Stomach (tissue), 9 donors: ENCODE measurements around the gene CDK5. TPM values are rescaled to one million over a fixed set of nuclear protein-coding genes. Genes with fewer than 3 reads are reported as not detected.

Experiments used
- DNase-seq, 2 donors: peaks; one replicate each; pipeline versions ENCODE4 v3.0.0 to v3.0.0-alpha.2; 2013 to 2019
- H3K27ac ChIP-seq, 5 donors: fragments of 200-600 bp in 4 of 5; sonication (generic) in 4 of 5; one replicate each; pipeline ENCODE4 v1.5.1; 2013 to 2019; ENCODE audit warnings: mild to moderate bottlenecking in 1 of 5, moderate library complexity in 1 of 5
- H3K27me3 ChIP-seq, 3 donors: fragments of 200-600 bp; sonication (generic); one replicate each; pipeline ENCODE4 v1.5.1; 2017 to 2019; ENCODE audit warnings: mixed run types in 1 of 3
- H3K36me3 ChIP-seq, 4 donors: fragments of 200-600 bp; sonication (generic); 1 replicate in 3 of 4; 2 replicates in 1 of 4; pipeline ENCODE4 v1.5.1; 2016 to 2019
- H3K4me1 ChIP-seq, 4 donors: fragments of 200-600 bp; sonication (generic); one replicate each; pipeline ENCODE4 v1.5.1; 2016 to 2019
- H3K4me3 ChIP-seq, 4 donors: fragments of 200-600 bp; sonication (generic) in 3 of 4; one replicate each; pipeline ENCODE4 v1.5.1; 2016 to 2019; ENCODE audit warnings: mild to moderate bottlenecking in 1 of 4
- H3K9me3 ChIP-seq, 4 donors: fragments of 200-600 bp; sonication (generic); one replicate each; pipeline ENCODE4 v1.5.1; 2016 to 2019
- CTCF ChIP-seq, 7 experiments: fragments of 450-650 bp in 4 of 7; fragments of 200-600 bp in 3 of 7; sonication (generic) in 3 of 7; IDR thresholded peaks; one replicate each; pipeline ENCODE4 v1.5.1; 2016 to 2019; ENCODE audit warnings: antibody characterized with exemption in 7 of 7, control low read depth in 2 of 7, mild to moderate bottlenecking in 1 of 7
- EP300 ChIP-seq: sonication (generic); formaldehyde crosslinking; IDR thresholded peaks from one replicate; pipeline ENCODE4 v1.6.1; 2017; ENCODE audit warnings: antibody characterized with exemption
- POLR2A ChIP-seq, 4 donors: fragments of 450-650 bp; IDR thresholded peaks; one replicate each; pipeline ENCODE4 v1.6.1; 2016; ENCODE audit warnings: antibody characterized with exemption in 4 of 4, control low read depth in 2 of 4, mild to moderate bottlenecking in 1 of 4, moderate library complexity in 1 of 4
- POLR2AphosphoS5 ChIP-seq, 3 donors: sonication (generic); formaldehyde crosslinking; IDR thresholded peaks; one replicate each; pipeline ENCODE4 v1.6.1; 2016; ENCODE audit warnings: antibody characterized with exemption in 3 of 3
- WGBS, 5 donors: extraction: QIAGEN DNeasy Blood & Tissue Kit in 3 of 5; methylation state at CpG; one replicate each; pipeline versions ENCODE4 v1.1.5 to v1.1.7; 2013 to 2018; 5-methylcytosine and 5-hydroxymethylcytosine counted together
- intact Hi-C: fragments of 100-400 bp; cut with DNase I; formaldehyde crosslinking; loops from one replicate; pipeline ENCODE4 v1.15.1; 2023; ENCODE audit warnings: low total_unique reads
- polyA plus RNA-seq, 3 donors: library from polyadenylated mRNA; stranded (reverse); fragments of 200-250 nt; gene quantifications; one replicate each; pipeline ENCODE4 v1.2.3, GENCODE V29; 2013
- total RNA-seq, 5 donors: library from RNA; depleted of rRNA; stranded (reverse); fragments of >200 nt; gene quantifications; one replicate each; pipeline versions ENCODE4 v1.1.0 to v1.2.3, GENCODE V29; 2014 to 2016
- donor health status: healthy with polysubstance abuse.
- donor health status: Bipolar disorder and iron deficiency.
- donor health status: healthy.

The CDK5 gene
- total and polyA plus RNA-seq, 8 donors, result 0.87 to 46.1 (median 11.8) TPM; not detected in 1

- H3K27ac ChIP-seq, result no peak overlapping the region
- no peak overlapping the region for H3K4me3 ChIP-seq
- H3K27me3 ChIP-seq, result no peaks in the 10 kb centered on the region
- H3K36me3 ChIP-seq, result peaks cover 18 to 66% (median 56%) of the 10 kb centered on the region in 4 donors
- WGBS, 5 donors, result 81 to 97% (median 91%) methylated on average over 5 of the region's 5 CpGs
- TF ChIP-seq EP300 (no peak), POLR2AphosphoS5 (IDR thresholded peaks at IDR 0.05) (no peak)
- DNase-seq, result no peak
- H3K4me1 ChIP-seq, result peaks cover 7 to 37% (median 23%) of the 10 kb centered on the region in 4 donors
- intact Hi-C loops, result no loop called here
- no peaks in the 10 kb centered on the region for H3K9me3 ChIP-seq
Observed at GRCh38 chr7:151033864-151034249, 23.8 kb downstream of the CDK5 start.

GRCh38 chr7:151032936-151033863 is 24.5 kb downstream of the CDK5 start:
- 83 to 93% (median 88%) methylated on average over 13 to 17 of the region's 17 CpGs for WGBS, 5 donors
- no peaks in the 10 kb centered on the region for H3K27me3 ChIP-seq
- TF ChIP-seq POLR2A (IDR thresholded peaks at IDR 0.05) (no peak), POLR2AphosphoS5 (IDR thresholded peaks at IDR 0.05) (no peak), EP300 (no peak), CTCF (IDR thresholded peaks at IDR 0.05) (no peak)
- intact Hi-C loops, result no loop called here
- H3K9me3 ChIP-seq, result no peaks in the 10 kb centered on the region
- H3K4me3 ChIP-seq, result no peak overlapping the region
- H3K36me3 ChIP-seq, result peaks cover 18 to 66% (median 56%) of the 10 kb centered on the region in 4 donors
- peaks cover 5 to 36% (median 20%) of the 10 kb centered on the region in 4 donors for H3K4me1 ChIP-seq
- DNase-seq, result no peak
- peak overlapping the region in 1 of 5 donors; percentile 12 for H3K27ac ChIP-seq

GRCh38 chr7:151031011-151031410 is 26.7 kb downstream of the CDK5 start:
- Histone ChIP-seq H3K4me1 (peaks cover 5 to 43% (median 26%) of the 10 kb centered on the region in 4 donors), H3K4me3 (no peak overlapping the region), H3K36me3 (peaks cover 14 to 47% (median 38%) of the 10 kb centered on the region in 4 donors), H3K27me3 (no peaks in the 10 kb centered on the region), H3K27ac (peak overlapping the region in 3 of 5 donors; percentile 18 to 62 (median 31)), H3K9me3 (no peaks in the 10 kb centered on the region)
- intact Hi-C loops, result no loop called here
- TF ChIP-seq POLR2AphosphoS5 (IDR thresholded peaks at IDR 0.05) (peak in 2 of 3 donors; percentile 9 to 30), POLR2A (IDR thresholded peaks at IDR 0.05) (no peak)
- 86 to 96% (median 91%) methylated on average over 4 of the region's 4 CpGs for WGBS, 5 donors
- DNase-seq, result no peak

GRCh38 chr7:151028948-151029501 is 28.7 kb downstream of the CDK5 start:
- no peak for DNase-seq
- Histone ChIP-seq H3K36me3 (peaks cover 0 to 27% (median 19%) of the 10 kb centered on the region in 4 donors), H3K4me1 (peaks cover 5 to 43% (median 26%) of the 10 kb centered on the region in 4 donors), H3K27ac (peak overlapping the region; percentile 84 to 91 (median 88)), H3K4me3 (peak overlapping the region; percentile 60 to 82 (median 72)), H3K27me3 (no peaks in the 10 kb centered on the region), H3K9me3 (no peaks in the 10 kb centered on the region)
- TF ChIP-seq POLR2AphosphoS5 (IDR thresholded peaks at IDR 0.05) (no peak), POLR2A (IDR thresholded peaks at IDR 0.05) (no peak), EP300 (no peak), CTCF (IDR thresholded peaks at IDR 0.05) (no peak)
- WGBS, 5 donors, result 47 to 61% (median 50%) methylated on average over 17 of the region's 17 CpGs
- intact Hi-C loops, result no loop called here

- Histone ChIP-seq H3K36me3 (peaks cover 0 to 20% (median 13%) of the 10 kb centered on the region in 4 donors), H3K27ac (peak within 1 kb of the TSS; percentile 84 to 91 (median 88)), H3K9me3 (no peaks in the 10 kb centered on the region), H3K4me1 (peaks cover 5 to 43% (median 26%) of the 10 kb centered on the region in 4 donors), H3K27me3 (peaks cover 0 to 6% (median 0%) of the 10 kb centered on the region in 3 donors), H3K4me3 (peak within 1 kb of the TSS; percentile 60 to 82 (median 72))
- TF ChIP-seq POLR2A (IDR thresholded peaks at IDR 0.05), result peak in 1 of 4 donors; percentile 43
- no peak for TF ChIP-seq EP300
- peak in 4 of 7 experiments; percentile 15 to 65 (median 44) for TF ChIP-seq CTCF (IDR thresholded peaks at IDR 0.05)
- peak; percentile 41 to 68 (median 48) for TF ChIP-seq POLR2AphosphoS5 (IDR thresholded peaks at IDR 0.05)
- peak; percentile 99 to 100 for DNase-seq
- intact Hi-C loops, result no loop called here
- WGBS, 5 donors, result 0 to 1% (median 0%) methylated on average over 34 to 53 of the region's 53 CpGs
Observed at GRCh38 chr7:151028131-151028947, 29.4 kb downstream of the CDK5 start, which contains the start of gene ABCB8. TSS of gene ABCB8 (plus strand) at chr7:151028450. CDS start at chr7:151028516, 66 bp downstream.
